Bone marrow (tissue), 2 donors: ENCODE measurements around the gene AKAP6.
"Not testable (repeated sequence)": the region's sequence is repeated elsewhere in the genome, so short reads cannot be mapped to it uniquely, and the experiment has no call there.

Source experiments
- DNase-seq, 2 donors: peaks; one replicate each; lab custom pipeline; 2025; lab: John Stamatoyannopoulos, UW

AKAP6 gene

GRCh38 chr14:32583427-32583826 is 254.3 kb downstream of the AKAP6 start:
- not testable (repeated sequence) for DNase-seq

GRCh38 chr14:32584079-32584478 is 255.0 kb downstream of the AKAP6 start:
- DNase-seq: no peak

GRCh38 chr14:32587461-32587860 is 258.4 kb downstream of the AKAP6 start:
- no peak for DNase-seq

- no peak for DNase-seq
Observed at GRCh38 chr14:32588448-32589320, 259.6 kb downstream of the AKAP6 start.

GRCh38 chr14:32590157-32590556 is 261.1 kb downstream of the AKAP6 start:
- DNase-seq: no peak

- no peak for DNase-seq
Observed at GRCh38 chr14:32593290-32593942, 264.3 kb downstream of the AKAP6 start.

- DNase-seq: no peak
Observed at GRCh38 chr14:32594766-32595165, 265.7 kb downstream of the AKAP6 start.

- no peak for DNase-seq
Observed at GRCh38 chr14:32595497-32595896, 266.4 kb downstream of the AKAP6 start.

- no peak for DNase-seq
Observed at GRCh38 chr14:32596390-32596789, 267.3 kb downstream of the AKAP6 start.

- DNase-seq: no peak
Observed at GRCh38 chr14:32597771-32598170, 268.7 kb downstream of the AKAP6 start.

GRCh38 chr14:32601069-32601468 is 272.0 kb downstream of the AKAP6 start:
- no peak for DNase-seq

GRCh38 chr14:32601906-32602305 is 272.8 kb downstream of the AKAP6 start:
- DNase-seq: no peak

GRCh38 chr14:32602699-32603098 is 273.6 kb downstream of the AKAP6 start:
- DNase-seq: no peak

GRCh38 chr14:32603992-32604565 is 275.0 kb downstream of the AKAP6 start:
- no peak for DNase-seq

GRCh38 chr14:32606301-32606700 is 277.2 kb downstream of the AKAP6 start:
- DNase-seq: no peak

GRCh38 chr14:32607399-32607798 is 278.3 kb downstream of the AKAP6 start:
- DNase-seq: no peak

- DNase-seq: no peak
Observed at GRCh38 chr14:32608857-32609256, 279.8 kb downstream of the AKAP6 start.

GRCh38 chr14:32609388-32609787 is 280.3 kb downstream of the AKAP6 start:
- no peak for DNase-seq

- DNase-seq: no peak
Observed at GRCh38 chr14:32611752-32612151, 282.7 kb downstream of the AKAP6 start.

GRCh38 chr14:32618991-32619390 is 289.9 kb downstream of the AKAP6 start:
- DNase-seq: no peak

- DNase-seq: no peak
Observed at GRCh38 chr14:32620303-32620702, 291.2 kb downstream of the AKAP6 start.

GRCh38 chr14:32620724-32621123 is 291.6 kb downstream of the AKAP6 start:
- no peak for DNase-seq

- DNase-seq: no peak
Observed at GRCh38 chr14:32621585-32621984, 292.5 kb downstream of the AKAP6 start.
